NCI-H2081 (cell line): ENCODE results near the gene ADGRD1.
"Not testable (repeated sequence)": the region's sequence is repeated elsewhere in the genome, so short reads cannot be mapped to it uniquely, and the experiment has no call there.

Experiments
- DNase-seq, 2 experiments: peaks; one replicate each; lab custom pipeline; 2025; lab: John Stamatoyannopoulos, UW

Gene ADGRD1

GRCh38 chr12:131121705-131122405 lies 168.1 kb downstream of the ADGRD1 start:
- DNase-seq, result no peak

- DNase-seq, result no peak
Measured at GRCh38 chr12:131122631-131123030, 168.9 kb downstream of the ADGRD1 start.

- no peak for DNase-seq
Measured at GRCh38 chr12:131123817-131124216, 170.1 kb downstream of the ADGRD1 start.

- DNase-seq, result no peak
Measured at GRCh38 chr12:131124487-131125280, 171.0 kb downstream of the ADGRD1 start.

GRCh38 chr12:131126662-131127173 lies 173.0 kb downstream of the ADGRD1 start:
- no peak for DNase-seq

GRCh38 chr12:131128556-131128955 lies 174.8 kb downstream of the ADGRD1 start:
- no peak for DNase-seq

GRCh38 chr12:131128966-131129619 lies 175.4 kb downstream of the ADGRD1 start:
- DNase-seq, result not testable (repeated sequence)

GRCh38 chr12:131129839-131130238 lies 176.1 kb downstream of the ADGRD1 start:
- no peak for DNase-seq

- no peak for DNase-seq
Measured at GRCh38 chr12:131130311-131130911, 176.7 kb downstream of the ADGRD1 start.

- DNase-seq, result no peak
Measured at GRCh38 chr12:131131077-131131807, 177.5 kb downstream of the ADGRD1 start.

GRCh38 chr12:131131808-131132117 lies 178.1 kb downstream of the ADGRD1 start:
- DNase-seq, result no peak

GRCh38 chr12:131132118-131132892 lies 178.6 kb downstream of the ADGRD1 start:
- peak; percentile 15 to 20 for DNase-seq

GRCh38 chr12:131133015-131133905 lies 179.6 kb downstream of the ADGRD1 start:
- DNase-seq, result no peak

GRCh38 chr12:131133994-131134393 lies 180.3 kb downstream of the ADGRD1 start:
- no peak for DNase-seq

- DNase-seq, result no peak
Measured at GRCh38 chr12:131134523-131135310, 181.0 kb downstream of the ADGRD1 start.

- DNase-seq, result no peak
Measured at GRCh38 chr12:131135311-131135785, 181.6 kb downstream of the ADGRD1 start.

GRCh38 chr12:131135786-131136538 lies 182.3 kb downstream of the ADGRD1 start:
- no peak for DNase-seq

- no peak for DNase-seq
Measured at GRCh38 chr12:131136539-131136872, 182.8 kb downstream of the ADGRD1 start.
